Neural cell (in vitro differentiated cells): ENCODE results near the gene PODXL2.

Source experiments
- EP300 ChIP-seq: fragments of 450-650 bp; conservative IDR thresholded peaks from 2 replicates; pipeline ENCODE4 v1.6.1; 2014; ENCODE audit warnings: antibody characterized with exemption, mild to moderate bottlenecking, moderate library complexity; ENCODE audit not compliant: poor library complexity, severe bottlenecking
- EZH2 ChIP-seq: fragments of 200-600, 300-800 bp; shearing (Covaris generic), sonication (generic); IDR thresholded peaks from 2 replicates; pipeline ENCODE4 v1.6.1; 2014; ENCODE audit warnings: antibody characterized with exemption, low read length, borderline replicate concordance, mild to moderate bottlenecking; ENCODE audit not compliant: insufficient read depth, poor library complexity, severe bottlenecking
- TF ChIP-seq, protein P1 (sequence below): fragments of 450-650 bp; IDR thresholded peaks from 2 replicates; pipeline ENCODE4 v1.5.1; 2014; ENCODE audit warnings: antibody characterized with exemption, mild to moderate bottlenecking, moderate library complexity; ENCODE audit not compliant: poor library complexity, severe bottlenecking

DNA sequence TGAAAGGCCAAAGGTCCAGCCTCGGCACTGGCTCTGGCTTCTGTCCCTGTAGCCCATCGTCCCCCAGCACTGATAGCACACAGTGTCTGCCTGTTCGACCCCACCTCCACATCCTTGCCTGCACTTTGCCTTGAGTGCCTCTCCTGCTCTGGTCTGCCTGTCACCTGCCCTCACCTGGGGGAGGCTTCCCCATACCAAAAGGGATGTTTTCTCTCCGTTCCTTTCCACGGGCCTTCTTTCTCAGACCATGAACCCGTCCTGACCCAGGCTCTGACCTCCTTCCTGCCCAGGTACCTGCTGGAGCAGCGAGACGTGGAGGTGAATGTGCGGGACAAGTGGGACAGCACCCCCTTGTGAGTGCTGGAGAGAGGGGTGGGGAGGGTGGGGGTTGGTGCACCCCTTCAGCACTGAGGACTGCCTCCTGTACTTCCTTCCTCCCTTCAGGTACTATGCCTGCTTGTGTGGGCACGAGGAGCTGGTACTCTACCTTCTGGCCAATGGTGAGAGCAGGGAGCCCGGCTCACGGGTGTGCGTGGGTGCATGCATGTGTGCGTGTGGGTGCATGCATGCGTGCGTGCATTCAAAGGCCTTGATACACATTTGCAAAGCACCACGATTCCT lies 45.2 kb downstream of the PODXL2 start:
- no peak for TF ChIP-seq EP300
- TF ChIP-seq, protein P1, sequence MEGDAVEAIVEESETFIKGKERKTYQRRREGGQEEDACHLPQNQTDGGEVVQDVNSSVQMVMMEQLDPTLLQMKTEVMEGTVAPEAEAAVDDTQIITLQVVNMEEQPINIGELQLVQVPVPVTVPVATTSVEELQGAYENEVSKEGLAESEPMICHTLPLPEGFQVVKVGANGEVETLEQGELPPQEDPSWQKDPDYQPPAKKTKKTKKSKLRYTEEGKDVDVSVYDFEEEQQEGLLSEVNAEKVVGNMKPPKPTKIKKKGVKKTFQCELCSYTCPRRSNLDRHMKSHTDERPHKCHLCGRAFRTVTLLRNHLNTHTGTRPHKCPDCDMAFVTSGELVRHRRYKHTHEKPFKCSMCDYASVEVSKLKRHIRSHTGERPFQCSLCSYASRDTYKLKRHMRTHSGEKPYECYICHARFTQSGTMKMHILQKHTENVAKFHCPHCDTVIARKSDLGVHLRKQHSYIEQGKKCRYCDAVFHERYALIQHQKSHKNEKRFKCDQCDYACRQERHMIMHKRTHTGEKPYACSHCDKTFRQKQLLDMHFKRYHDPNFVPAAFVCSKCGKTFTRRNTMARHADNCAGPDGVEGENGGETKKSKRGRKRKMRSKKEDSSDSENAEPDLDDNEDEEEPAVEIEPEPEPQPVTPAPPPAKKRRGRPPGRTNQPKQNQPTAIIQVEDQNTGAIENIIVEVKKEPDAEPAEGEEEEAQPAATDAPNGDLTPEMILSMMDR, result no peak
- TF ChIP-seq EZH2, result no peak
